Left lobe of liver (tissue), 2 donors: ENCODE data around the gene NCK2. TPM values are rescaled to one million over a fixed set of nuclear protein-coding genes. Genes with fewer than 3 reads are reported as not detected.
A peak's percentile ranks its signal among the peaks of the same experiment; 100 is the strongest.

ENCODE experiments used
- ATAC-seq: fragments of 200-7000 bp; cut with Tn5 transposase; one replicate; pipeline ENCODE4 v1.9.1; 2020; ENCODE audit warnings: mild to moderate bottlenecking, moderate library complexity
- DNase-seq: peaks from one replicate; pipeline ENCODE4 v3.0.0-alpha.2; 2020; ENCODE audit warnings: low spot score
- total RNA-seq: library from RNA; stranded (reverse); gene quantifications from one replicate; pipeline ENCODE4 v1.2.1, GENCODE V29; 2021
- donor health status: DM: no; HTN: no; CAD: no; lungs with moderate emphysema.
- donor health status: DM: no; HTN: yes; CAD: no.

NCK2 gene
- total RNA-seq, 1 donor from 2014 or later = 6.3 TPM

GRCh38 chr2:105910497-105911238 is 166.0 kb downstream of the NCK2 start:
- no peak for DNase-seq
- ATAC-seq = peak; percentile 26

GRCh38 chr2:105911425-105911824 is 166.7 kb downstream of the NCK2 start:
- no peak for ATAC-seq
- DNase-seq = no peak

GRCh38 chr2:105912081-105912480 is 167.4 kb downstream of the NCK2 start:
- DNase-seq (no peak), ATAC-seq (no peak)

DNA sequence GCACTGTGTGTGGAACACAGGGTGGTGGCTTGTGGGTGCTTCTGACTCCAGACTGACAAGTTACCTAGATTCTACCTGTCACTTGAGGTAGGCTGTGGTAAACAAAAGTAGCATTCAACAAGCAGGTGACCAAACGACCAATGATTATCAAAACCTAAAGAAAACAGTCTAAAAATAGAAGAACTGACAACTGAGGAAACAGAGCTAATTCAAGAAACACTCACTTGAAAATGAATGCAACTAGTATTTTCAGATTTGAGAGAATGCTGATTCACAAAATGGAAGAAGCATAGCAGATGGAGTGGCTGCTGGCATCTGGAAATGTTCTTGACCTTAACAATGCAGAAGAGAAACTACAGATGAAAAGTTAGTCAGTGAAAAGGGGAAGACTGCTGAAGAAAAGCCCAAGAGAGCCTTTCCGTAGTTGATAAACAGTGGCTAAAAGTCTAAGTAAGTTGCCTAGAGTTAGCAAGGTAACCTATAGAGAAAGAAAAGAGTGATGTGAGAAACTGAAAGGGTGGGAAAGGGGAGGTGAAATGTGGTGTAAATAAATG is 170.4 kb downstream of the NCK2 start:
- ATAC-seq = no peak
- no peak for DNase-seq

DNA sequence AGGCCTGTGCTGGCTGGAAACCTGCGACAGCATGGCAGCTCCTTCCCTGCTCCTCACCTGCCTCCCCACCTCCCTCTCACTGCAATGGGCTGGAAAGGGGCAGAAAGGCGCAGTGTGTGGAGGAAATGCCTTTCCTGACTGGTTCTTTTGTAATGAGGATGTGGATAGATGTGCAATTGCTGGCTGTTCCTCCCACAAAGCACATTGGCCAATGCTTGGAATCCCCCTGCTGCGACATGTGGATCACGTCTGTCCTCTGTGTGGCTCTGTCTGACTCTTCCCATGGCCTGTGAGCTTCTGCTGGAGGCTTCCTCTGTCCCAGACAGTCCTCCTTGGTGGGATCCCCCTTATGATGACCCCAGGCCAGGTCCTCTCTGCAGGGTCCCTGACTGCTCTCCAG is 172.5 kb downstream of the NCK2 start:
- no peak for ATAC-seq
- DNase-seq = no peak

DNA sequence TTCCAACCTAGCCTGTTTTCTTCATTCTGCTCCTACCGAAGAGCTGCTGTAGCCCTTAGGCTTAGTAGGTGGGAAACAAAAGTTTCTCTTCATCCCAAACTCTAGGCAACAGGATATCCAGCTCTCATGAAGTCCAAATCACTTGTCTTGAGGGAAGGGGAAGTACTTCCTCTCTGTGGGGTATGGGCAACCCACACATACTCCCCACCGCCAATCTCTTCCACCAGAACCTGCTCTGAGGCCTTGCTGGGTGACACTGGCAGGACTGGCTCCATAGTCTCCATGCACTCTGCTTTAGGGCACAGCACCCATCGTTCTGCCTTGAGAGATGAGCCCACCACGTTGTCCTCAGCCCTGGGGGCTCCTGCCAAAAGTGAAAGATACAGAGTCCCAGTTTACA is 173.0 kb downstream of the NCK2 start:
- DNase-seq (no peak), ATAC-seq (no peak)

GRCh38 chr2:105919191-105919811 is 174.6 kb downstream of the NCK2 start:
- ATAC-seq (peak; percentile 23), DNase-seq (no peak)

DNA sequence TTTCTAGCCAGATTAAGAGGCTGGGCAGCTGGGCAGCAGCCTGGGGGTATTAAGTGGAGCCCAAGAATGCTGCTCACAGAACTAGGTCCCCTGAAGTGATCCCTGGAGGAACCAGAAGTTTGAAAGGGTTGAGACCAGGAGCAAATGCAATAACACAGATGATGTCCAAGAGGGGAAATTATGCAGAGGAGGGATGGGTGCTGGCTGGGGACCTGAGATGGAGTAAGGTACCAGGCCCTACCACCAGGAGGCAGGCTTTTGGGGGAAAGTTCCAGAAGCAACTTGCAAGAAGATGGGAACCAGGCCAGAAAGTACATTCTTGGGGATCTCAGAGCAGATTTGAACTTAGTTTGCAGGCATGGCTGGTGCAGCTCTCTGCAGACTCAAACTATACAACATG is 175.1 kb downstream of the NCK2 start:
- DNase-seq (no peak), ATAC-seq (peak; percentile 45)

GRCh38 chr2:105924271-105924670 is 179.6 kb downstream of the NCK2 start:
- ATAC-seq (no peak), DNase-seq (no peak)

GRCh38 chr2:105924932-105925331 is 180.2 kb downstream of the NCK2 start:
- ATAC-seq (no peak), DNase-seq (no peak)

- no peak for ATAC-seq
- DNase-seq = no peak
These were observed 180.7 kb downstream of the NCK2 start for GRCh38 chr2:105925390-105925789.

GRCh38 chr2:105926960-105927678 is 182.4 kb downstream of the NCK2 start:
- no peak for DNase-seq
- peak; percentile 40 for ATAC-seq

- DNase-seq (no peak), ATAC-seq (no peak)
These were observed 183.4 kb downstream of the NCK2 start for GRCh38 chr2:105928086-105928485.

DNA sequence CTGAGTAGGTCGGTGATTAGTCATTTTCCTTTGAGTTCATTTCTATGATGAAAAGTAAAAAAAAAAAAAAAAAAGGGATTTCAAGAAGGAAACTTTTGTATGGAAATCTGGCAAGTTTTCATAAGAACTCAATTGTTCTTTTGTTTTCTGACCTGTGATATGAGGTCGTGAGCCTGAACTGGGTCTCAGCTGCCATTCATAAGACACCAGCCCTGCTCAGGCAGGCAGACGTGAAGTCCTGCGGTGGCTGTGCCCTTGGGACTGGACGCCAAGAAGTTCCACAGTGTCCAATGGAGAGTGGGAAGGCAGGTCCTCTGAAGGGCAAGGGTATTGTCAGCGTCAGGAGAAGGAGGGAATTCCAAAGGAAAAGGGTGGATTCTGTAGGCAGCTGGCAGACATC is 183.9 kb downstream of the NCK2 start:
- no peak for ATAC-seq
- no peak for DNase-seq

GRCh38 chr2:105929516-105929915 is 184.8 kb downstream of the NCK2 start:
- ATAC-seq = no peak
- no peak for DNase-seq

GRCh38 chr2:105932582-105932981 is 187.9 kb downstream of the NCK2 start:
- no peak for ATAC-seq
- no peak for DNase-seq

- no peak for ATAC-seq
These were observed 189.2 kb downstream of the NCK2 start for GRCh38 chr2:105933906-105934305.

DNA sequence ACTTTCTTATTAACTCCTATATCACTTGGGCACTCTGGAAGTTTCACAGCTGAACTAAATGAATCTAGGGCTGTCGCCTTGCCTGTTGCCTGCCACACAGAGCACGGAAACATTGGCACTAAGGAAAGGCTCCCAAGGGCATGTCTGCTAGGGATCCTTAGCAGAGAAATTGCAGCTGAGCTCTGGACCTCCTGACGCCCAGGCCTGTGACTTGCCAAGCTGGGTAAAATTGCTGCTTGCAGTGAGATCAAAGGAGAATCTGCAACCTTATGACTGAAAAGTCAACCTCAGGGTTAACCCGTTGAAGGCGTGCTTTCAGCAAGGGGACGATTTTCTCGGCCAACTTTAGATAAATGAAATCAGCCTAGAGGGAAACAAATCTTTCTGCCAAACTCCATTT is 189.8 kb downstream of the NCK2 start:
- ATAC-seq (no peak), DNase-seq (no peak)

More at GRCh38 chr2:105933906-105934305, 189.2 kb downstream of the NCK2 start:
- no peak for DNase-seq

GRCh38 chr2:105935063-105935462 is 190.4 kb downstream of the NCK2 start:
- no peak for ATAC-seq

DNA sequence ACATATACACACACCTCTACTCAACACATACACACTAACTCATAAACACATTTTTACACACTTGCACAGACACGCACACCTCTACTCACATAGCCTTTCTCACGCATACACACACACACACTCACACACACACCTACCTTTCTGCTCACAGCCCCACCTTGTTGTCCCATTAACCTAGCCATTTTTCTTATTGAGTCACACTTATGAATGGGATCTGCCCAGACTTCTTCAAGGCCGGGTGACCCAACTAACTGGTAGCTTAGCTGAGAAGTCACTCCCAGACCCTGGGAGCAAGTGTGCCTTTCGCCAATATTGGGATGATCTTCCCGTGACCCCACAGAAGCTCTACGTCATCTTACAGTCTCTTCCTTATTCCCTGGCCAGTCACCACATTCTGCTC is 192.2 kb downstream of the NCK2 start:
- ATAC-seq = no peak
- DNase-seq = no peak

More at GRCh38 chr2:105935063-105935462, 190.4 kb downstream of the NCK2 start:
- DNase-seq = no peak

- no peak for DNase-seq
These were observed 192.9 kb downstream of the NCK2 start for GRCh38 chr2:105937498-105938097.

More at GRCh38 chr2:105937498-105938097, 192.9 kb downstream of the NCK2 start:
- ATAC-seq = no peak
